K562 (cell line): ENCODE data around the gene MAN2A1. TPM values are rescaled to one million over a fixed set of nuclear protein-coding genes. Genes with fewer than 3 reads are reported as not detected.
A peak's percentile ranks its signal among the peaks of the same experiment; 100 is the strongest.

ENCODE experiments used
- BACH1 ChIP-seq: fragments of 200-800 bp; sonication (Bioruptor generic); IDR thresholded peaks from 2 replicates; pipeline ENCODE4 v1.6.1; 2016; ENCODE audit warnings: missing genetic modification characterization, missing compliant biosample characterization
- BRD9 ChIP-seq: fragments of 450-650 bp; IDR thresholded peaks from 2 replicates; pipeline ENCODE4 v1.6.1; 2018; ENCODE audit warnings: low read depth; ENCODE audit not compliant: partially characterized antibody
- CHD4 ChIP-seq: fragments of 200-600 bp; sonication (generic); IDR thresholded peaks from 3 replicates; pipeline ENCODE4 v1.6.1; 2012; ENCODE audit warnings: low read depth, mild to moderate bottlenecking, mixed read lengths, low read length, inconsistent platforms; ENCODE audit not compliant: insufficient read depth, insufficient replicate concordance, poor library complexity, severe bottlenecking
- CREM ChIP-seq: IDR thresholded peaks from 2 replicates; pipeline ENCODE4 v1.6.1; 2014; ENCODE audit warnings: antibody characterized with exemption, low read depth
- CSDE1 ChIP-seq, 2 experiments: fragments of 450-650 bp; IDR thresholded peaks; 2 replicates each; pipeline ENCODE4 v1.6.1; 2016; ENCODE audit warnings: mild to moderate bottlenecking in 1 of 2
- EHMT2 ChIP-seq: fragments of 450-650 bp; IDR thresholded peaks from 2 replicates; pipeline ENCODE4 v1.6.1; 2018; ENCODE audit warnings: antibody characterized with exemption
- ETS1 ChIP-seq: conservative IDR thresholded peaks from 2 replicates; pipeline ENCODE4 v1.6.1; 2011; ENCODE audit warnings: low read depth, mild to moderate bottlenecking, low read length; ENCODE audit not compliant: control insufficient read depth
- FOS ChIP-seq: IDR thresholded peaks from 3 replicates; pipeline ENCODE4 v1.6.1; 2011; ENCODE audit not compliant: insufficient read length; ENCODE audit errors: extremely low read depth
- ILK ChIP-seq: fragments of 450-650 bp; IDR thresholded peaks from 2 replicates; pipeline ENCODE4 v1.6.1; 2016; ENCODE audit warnings: missing genetic modification characterization, low read depth, mild to moderate bottlenecking, missing compliant biosample characterization, moderate library complexity, borderline replicate concordance
- POLR2AphosphoS5 ChIP-seq: IDR thresholded peaks from 2 replicates; pipeline ENCODE4 v1.6.1; 2011; ENCODE audit warnings: mild to moderate bottlenecking, low read depth, low read length, moderate library complexity; ENCODE audit not compliant: control insufficient read depth, insufficient read depth
- PRMT5 ChIP-seq: sonication (generic); formaldehyde crosslinking; IDR thresholded peaks from 2 replicates; pipeline ENCODE4 v1.5.0; 2020; ENCODE audit warnings: missing genetic modification reagents
- RBM15 ChIP-seq: fragments of 200-400 bp; formaldehyde crosslinking; IDR thresholded peaks from 2 replicates; pipeline ENCODE4 v1.6.1; 2018; ENCODE audit warnings: mild to moderate bottlenecking, low read length, moderate library complexity; ENCODE audit not compliant: insufficient read depth
- RNF2 ChIP-seq: sonication (generic); IDR thresholded peaks from 2 replicates; pipeline ENCODE4 v1.6.1; 2016
- SREBF1 ChIP-seq: fragments of 150-350 bp; IDR thresholded peaks from 2 replicates; pipeline ENCODE4 v1.6.1; 2014; ENCODE audit warnings: antibody characterized with exemption, low read depth, low read length, borderline replicate concordance
- STAT5B ChIP-seq: fragments of 250-450 bp; sonication (Bioruptor Pico); IDR thresholded peaks from 2 replicates; pipeline ENCODE4 v1.8.0; 2021; ENCODE audit warnings: mild to moderate bottlenecking, inconsistent platforms
- TAF7 ChIP-seq: fragments of 450-650 bp; IDR thresholded peaks from 2 replicates; pipeline ENCODE4 v1.6.1; 2016; ENCODE audit warnings: missing genetic modification characterization, missing compliant biosample characterization
- TBP ChIP-seq: optimal IDR thresholded peaks from 2 replicates; pipeline ENCODE3; 2011; ENCODE audit warnings: low read depth, low read length, improper control_type of control experiment
- TCF7 ChIP-seq: sonication (generic); IDR thresholded peaks from 2 replicates; pipeline ENCODE4 v1.6.1; 2016; ENCODE audit warnings: antibody characterized with exemption, borderline replicate concordance
- USF1 ChIP-seq: sonication (generic); formaldehyde crosslinking; IDR thresholded peaks from 2 replicates; pipeline ENCODE4 v1.9.0; 2022; ENCODE audit warnings: mild to moderate bottlenecking, missing genetic modification reagents
- YY1 ChIP-seq, 3 experiments: IDR thresholded peaks; 2 replicates each; pipeline ENCODE4 v1.6.1; 2011; ENCODE audit warnings: low read length in 2 of 3, mild to moderate bottlenecking in 2 of 3, moderate library complexity in 2 of 3, borderline replicate concordance in 1 of 3, control low read depth in 1 of 3, low read depth in 1 of 3; ENCODE audit not compliant: insufficient read depth in 3 of 3, insufficient replicate concordance in 2 of 3, control insufficient read depth in 1 of 3, insufficient read length in 1 of 3; ENCODE audit errors: extremely low read depth in 1 of 3
- ZBED1 ChIP-seq: IDR thresholded peaks from 2 replicates; pipeline ENCODE4 v1.6.1; 2014
- ZEB2 ChIP-seq: fragments of 450-650 bp; IDR thresholded peaks from 2 replicates; pipeline ENCODE4 v1.6.1; 2016
- ZNF174 ChIP-seq: fragments of 250-450 bp; sonication (Bioruptor Pico); IDR thresholded peaks from 2 replicates; pipeline ENCODE4 v1.4.0; 2020; ENCODE audit warnings: mild to moderate bottlenecking
- ZNF644 ChIP-seq: fragments of 200-800 bp; sonication (Bioruptor generic); IDR thresholded peaks from 2 replicates; pipeline ENCODE4 v1.6.1; 2016; ENCODE audit warnings: low read depth, missing genetic modification characterization, missing compliant biosample characterization
- polyA plus RNA-seq, 8 experiments: library from polyadenylated mRNA; depleted of rRNA in 4 of 8; stranded (reverse) in 5 of 8; unstranded in 3 of 8; fragments of >200 nt; fragmentation: Nextera tagmentation in 2 of 8; fragmentation: Illumina TruSeq in 1 of 8; extraction: Ambion mirVana in 2 of 8; extraction: Trizol in 1 of 8; gene quantifications; 2 replicates each; pipeline versions ENCODE4 v1.2.1 to v1.2.3, GENCODE V29; 2011 to 2014; ENCODE audit warnings: inconsistent platforms in 1 of 8, missing spikeins in 1 of 8
- total RNA-seq, 7 experiments: library from RNA; depleted of rRNA in 6 of 7; stranded (reverse); fragments of >200 nt in 6 of 7; fragmentation: Illumina TruSeq in 2 of 7; extraction: Trizol in 2 of 7; gene quantifications; 2 replicates each; pipeline versions ENCODE4 v1.2.1 to v1.2.3, GENCODE V29; 2011 to 2021; ENCODE audit warnings: low replicate concordance in 1 of 7
- TF ChIP-seq, protein P1 (sequence below), 2 experiments: fragments of 200-800 bp in 1 of 2; sonication (Bioruptor generic) in 1 of 2; sonication (generic) in 1 of 2; formaldehyde crosslinking in 1 of 2; IDR thresholded peaks in 1 of 2; conservative IDR thresholded peaks in 1 of 2; 2 replicates each; pipeline versions ENCODE4 v1.5.0 to v1.6.1; 2016 to 2020; ENCODE audit warnings: missing compliant biosample characterization in 1 of 2, missing genetic modification characterization in 1 of 2, missing genetic modification reagents in 1 of 2

The MAN2A1 gene
- total and polyA plus RNA-seq, 9 of the 15 experiments (the other 6 are each of a cell fraction or from before 2014, with no cell fraction given) = 5.2 to 32.0 (median 19.8) TPM

DNA sequence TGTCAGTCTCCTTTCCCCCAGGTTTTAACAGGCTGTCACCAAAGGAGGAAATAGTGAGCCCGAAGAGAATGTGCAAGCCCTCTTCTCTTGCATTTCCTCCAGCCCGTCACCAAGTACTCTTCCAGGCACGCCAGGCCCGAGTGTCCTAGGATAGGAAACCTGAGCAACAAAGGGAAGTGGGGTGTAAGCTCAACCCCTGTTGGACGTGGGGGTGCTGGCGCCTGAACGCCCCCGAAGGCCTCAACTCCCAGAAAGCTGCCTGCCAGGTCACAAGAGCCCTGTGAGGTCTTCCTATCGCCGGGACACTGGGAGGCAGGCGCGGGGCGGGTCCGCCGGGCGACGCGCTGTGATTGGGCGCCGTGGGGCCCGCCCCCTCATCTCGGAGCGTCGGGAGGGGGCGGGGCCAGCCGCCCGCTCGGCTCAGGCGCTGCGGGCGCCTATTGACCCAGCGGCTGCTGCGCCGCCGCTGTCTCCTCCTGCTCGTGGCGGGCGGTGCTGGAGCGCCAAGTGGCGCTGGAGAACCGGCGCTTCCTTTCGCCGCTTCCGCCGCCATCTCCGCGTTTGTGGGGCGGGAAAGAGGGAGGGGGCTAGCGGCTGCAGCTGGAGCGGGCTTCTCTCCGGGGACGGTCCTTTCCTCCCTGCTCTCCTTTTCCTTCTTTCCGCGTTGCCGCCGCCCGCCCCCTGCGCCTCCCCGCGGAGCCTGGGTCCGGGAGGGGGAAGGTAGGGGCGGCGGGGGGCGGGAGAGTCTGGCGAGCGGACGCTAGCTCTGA lies 572 bp upstream of the MAN2A1 start (continued):
- TF ChIP-seq CREM (peak; percentile 22; the same call in 1 of the 2 replicates), POLR2AphosphoS5 (peak; percentile 71), TCF7 (no peak), TBP (peak; percentile 59), CHD4 (peak; percentile 19), ZEB2 (0 out of 2 replicates have a peak, but pooled peaks have one; percentile 2), YY1 (IDR thresholded peaks at IDR 0.05; ENCODE audit: borderline replicate concordance in 1 of 3, control insufficient read depth in 1 of 3, extremely low read depth in 1 of 3, insufficient read depth in 3 of 3, insufficient read length in 1 of 3, insufficient replicate concordance in 2 of 3, low read depth in 1 of 3, low read length in 2 of 3) (peak in 2 of 3 experiments; percentile 75 to 83), SREBF1 (no peak), BACH1 (no peak), RNF2 (no peak), ILK (tag) (no peak), TAF7 (tag) (peak; percentile 30), BRD9 (no peak), EHMT2 (0 out of 2 replicates have a peak, but pooled peaks have one; percentile 31), ZNF174 (CRISPR knock-in tag) (no peak), ZNF644 (tag) (0 out of 2 replicates have a peak, but pooled peaks have one; percentile 35), RBM15 (no peak), ZBED1 (0 out of 2 replicates have a peak, but pooled peaks have one; percentile 5), STAT5B (CRISPR knock-in tag) (no peak), ETS1 (peak; percentile 20; the same call in 1 of the 2 replicates), FOS (peak; percentile 13), CSDE1 (IDR thresholded peaks at IDR 0.05) (no peak; a peak in 1 of 4 replicates), PRMT5 (CRISPR knock-in tag) (0 out of 2 replicates have a peak, but pooled peaks have one; percentile 31), USF1 (CRISPR knock-in tag) (0 out of 2 replicates have a peak, but pooled peaks have one; percentile 30)
- TF ChIP-seq, protein P1, sequence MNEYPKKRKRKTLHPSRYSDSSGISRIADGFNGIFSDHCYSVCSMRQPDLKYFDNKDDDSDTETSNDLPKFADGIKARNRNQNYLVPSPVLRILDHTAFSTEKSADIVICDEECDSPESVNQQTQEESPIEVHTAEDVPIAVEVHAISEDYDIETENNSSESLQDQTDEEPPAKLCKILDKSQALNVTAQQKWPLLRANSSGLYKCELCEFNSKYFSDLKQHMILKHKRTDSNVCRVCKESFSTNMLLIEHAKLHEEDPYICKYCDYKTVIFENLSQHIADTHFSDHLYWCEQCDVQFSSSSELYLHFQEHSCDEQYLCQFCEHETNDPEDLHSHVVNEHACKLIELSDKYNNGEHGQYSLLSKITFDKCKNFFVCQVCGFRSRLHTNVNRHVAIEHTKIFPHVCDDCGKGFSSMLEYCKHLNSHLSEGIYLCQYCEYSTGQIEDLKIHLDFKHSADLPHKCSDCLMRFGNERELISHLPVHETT (CRISPR knock-in tag; conservative IDR thresholded peaks at IDR 0.05 in 1 of 2, IDR thresholded peaks at IDR 0.05 in 1 of 2) = peak in 1 of 2 experiments; percentile 69; a peak in 2 of 4 replicates
